KOPT-K1 (cell line): ENCODE measurements around the gene NPC1L1.

Source experiments
- H3K27ac ChIP-seq: fragments of 200-600 bp; sonication (generic); 2 replicates; pipeline ENCODE4 v1.5.1; 2016; ENCODE audit warnings: antibody characterized with exemption, mild to moderate bottlenecking, low read depth, low read length; ENCODE audit not compliant: poor library complexity, severe bottlenecking
- H3K36me3 ChIP-seq: fragments of 200-600 bp; sonication (generic); 2 replicates; pipeline ENCODE4 v1.5.1; 2017; ENCODE audit warnings: antibody characterized with exemption, mild to moderate bottlenecking, low read length, moderate library complexity; ENCODE audit not compliant: insufficient read depth
- H3K9me3 ChIP-seq: fragments of 200-600 bp; sonication (generic); 2 replicates; pipeline ENCODE4 v1.5.1; 2017; ENCODE audit warnings: antibody characterized with exemption, low read length, mild to moderate bottlenecking; ENCODE audit not compliant: insufficient read depth, poor library complexity, severe bottlenecking

The NPC1L1 gene

GRCh38 chr7:44482502-44483485 is 58.3 kb downstream of the NPC1L1 start:
- H3K27ac ChIP-seq: no peak overlapping the region
- peaks cover 82% of the 10 kb centered on the region for H3K36me3 ChIP-seq
- H3K9me3 ChIP-seq: peaks cover 24% of the 10 kb centered on the region

- Histone ChIP-seq H3K27ac (no peak overlapping the region), H3K36me3 (peaks cover 93% of the 10 kb centered on the region), H3K9me3 (peaks cover 9% of the 10 kb centered on the region)
Measured at GRCh38 chr7:44477938-44478337, 63.2 kb downstream of the NPC1L1 start.

- H3K27ac ChIP-seq: no peak overlapping the region
- peaks cover 2% of the 10 kb centered on the region for H3K9me3 ChIP-seq
- H3K36me3 ChIP-seq: peaks cover 92% of the 10 kb centered on the region
Measured at GRCh38 chr7:44477063-44477830, 63.9 kb downstream of the NPC1L1 start.

- Histone ChIP-seq H3K9me3 (no peaks in the 10 kb centered on the region), H3K27ac (no peak overlapping the region), H3K36me3 (peaks cover 91% of the 10 kb centered on the region)
Measured at GRCh38 chr7:44476313-44476712, 64.8 kb downstream of the NPC1L1 start.

GRCh38 chr7:44473295-44473694 is 67.8 kb downstream of the NPC1L1 start:
- no peaks in the 10 kb centered on the region for H3K9me3 ChIP-seq
- no peak overlapping the region for H3K27ac ChIP-seq
- H3K36me3 ChIP-seq: peaks cover 90% of the 10 kb centered on the region

- H3K36me3 ChIP-seq: peaks cover 90% of the 10 kb centered on the region
- no peak overlapping the region for H3K27ac ChIP-seq
Measured at GRCh38 chr7:44472843-44473242, 68.3 kb downstream of the NPC1L1 start.

GRCh38 chr7:44471850-44472249 is 69.3 kb downstream of the NPC1L1 start:
- Histone ChIP-seq H3K36me3 (peaks cover 95% of the 10 kb centered on the region), H3K9me3 (no peaks in the 10 kb centered on the region), H3K27ac (no peak overlapping the region)

More at GRCh38 chr7:44472843-44473242, 68.3 kb downstream of the NPC1L1 start:
- H3K9me3 ChIP-seq: no peaks in the 10 kb centered on the region

GRCh38 chr7:44471436-44471835 is 69.7 kb downstream of the NPC1L1 start:
- Histone ChIP-seq H3K36me3 (peaks cover 95% of the 10 kb centered on the region), H3K27ac (no peak overlapping the region)

GRCh38 chr7:44470628-44471245 is 70.4 kb downstream of the NPC1L1 start:
- no peak overlapping the region for H3K27ac ChIP-seq
- H3K9me3 ChIP-seq: no peaks in the 10 kb centered on the region
- peaks cover 95% of the 10 kb centered on the region for H3K36me3 ChIP-seq

More at GRCh38 chr7:44471436-44471835, 69.7 kb downstream of the NPC1L1 start:
- no peaks in the 10 kb centered on the region for H3K9me3 ChIP-seq

- Histone ChIP-seq H3K9me3 (no peaks in the 10 kb centered on the region), H3K27ac (no peak overlapping the region), H3K36me3 (peaks cover 95% of the 10 kb centered on the region)
Measured at GRCh38 chr7:44470135-44470479, 71.0 kb downstream of the NPC1L1 start.

GRCh38 chr7:44469461-44470134 is 71.5 kb downstream of the NPC1L1 start:
- peaks cover 91% of the 10 kb centered on the region for H3K36me3 ChIP-seq
- no peak overlapping the region for H3K27ac ChIP-seq
- H3K9me3 ChIP-seq: no peaks in the 10 kb centered on the region

- Histone ChIP-seq H3K27ac (no peak overlapping the region), H3K9me3 (no peaks in the 10 kb centered on the region), H3K36me3 (peaks cover 84% of the 10 kb centered on the region)
Measured at GRCh38 chr7:44467217-44467548, 73.9 kb downstream of the NPC1L1 start.

GRCh38 chr7:44466300-44467216 is 74.6 kb downstream of the NPC1L1 start:
- H3K36me3 ChIP-seq: peaks cover 84% of the 10 kb centered on the region
- H3K27ac ChIP-seq: no peak overlapping the region
- no peaks in the 10 kb centered on the region for H3K9me3 ChIP-seq

GRCh38 chr7:44465490-44465889 is 75.6 kb downstream of the NPC1L1 start:
- peaks cover 78% of the 10 kb centered on the region for H3K36me3 ChIP-seq
- H3K27ac ChIP-seq: no peak overlapping the region
- H3K9me3 ChIP-seq: no peaks in the 10 kb centered on the region
